Trophoblast cell (in vitro differentiated cells and primary cell): Measurements from ENCODE around the gene ALOX15.

Source experiments
- DNase-seq, 2 donors: peaks; one replicate each; pipeline ENCODE4 v3.0.0-alpha.2; 2016
- H2AFZ ChIP-seq: 2 replicates; pipeline ENCODE4 v1.6.1; 2013; ENCODE audit warnings: low read length, moderate library complexity, mild to moderate bottlenecking; ENCODE audit not compliant: insufficient read depth, poor library complexity
- H2AK5ac ChIP-seq: 2 replicates; pipeline ENCODE4 v1.6.1; 2013; ENCODE audit warnings: mild to moderate bottlenecking, low read length
- H2BK120ac ChIP-seq: 2 replicates; pipeline ENCODE4 v1.6.1; 2013; ENCODE audit warnings: low read length, mild to moderate bottlenecking, moderate library complexity; ENCODE audit not compliant: insufficient read depth, poor library complexity
- H2BK12ac ChIP-seq: 2 replicates; pipeline ENCODE4 v1.6.1; 2013; ENCODE audit warnings: mild to moderate bottlenecking, low read length, moderate library complexity
- H2BK5ac ChIP-seq: 2 replicates; pipeline ENCODE4 v1.6.1; 2013; ENCODE audit warnings: low read length, low read depth, moderate library complexity, mild to moderate bottlenecking; ENCODE audit not compliant: poor library complexity
- H3K14ac ChIP-seq: 2 replicates; pipeline ENCODE4 v1.6.1; 2013; ENCODE audit warnings: mild to moderate bottlenecking, low read length
- H3K18ac ChIP-seq: 2 replicates; pipeline ENCODE4 v1.6.1; 2013; ENCODE audit warnings: mild to moderate bottlenecking, low read length
- H3K23ac ChIP-seq: 2 replicates; pipeline ENCODE4 v1.6.1; 2013; ENCODE audit warnings: low read length
- H3K27ac ChIP-seq: 2 replicates; pipeline ENCODE4 v1.5.1; 2013; ENCODE audit warnings: low read depth, mild to moderate bottlenecking, inconsistent platforms, low read length, moderate library complexity
- H3K27me3 ChIP-seq: 2 replicates; pipeline ENCODE4 v1.6.1; 2013; ENCODE audit warnings: inconsistent platforms, mild to moderate bottlenecking, low read length, moderate library complexity; ENCODE audit not compliant: insufficient read depth
- H3K36me3 ChIP-seq, 2 experiments: 1 replicate in 1 of 2; 2 replicates in 1 of 2; pipeline ENCODE4 v1.6.1; 2013; ENCODE audit warnings: low read length in 2 of 2, mild to moderate bottlenecking in 2 of 2, moderate library complexity in 1 of 2; ENCODE audit not compliant: insufficient read depth in 2 of 2, control insufficient read depth in 1 of 2
- H3K4ac ChIP-seq: 2 replicates; pipeline ENCODE4 v1.6.1; 2013; ENCODE audit warnings: low read depth, mild to moderate bottlenecking, low read length, moderate library complexity
- H3K4me1 ChIP-seq, 2 experiments: 1 replicate in 1 of 2; 2 replicates in 1 of 2; pipeline ENCODE4 v1.6.1; 2013; ENCODE audit warnings: low read length in 2 of 2, mild to moderate bottlenecking in 2 of 2, moderate library complexity in 1 of 2; ENCODE audit not compliant: insufficient read depth in 2 of 2, control insufficient read depth in 1 of 2
- H3K4me2 ChIP-seq: 2 replicates; pipeline ENCODE4 v1.6.1; 2013; ENCODE audit warnings: inconsistent platforms, mild to moderate bottlenecking, low read length, moderate library complexity
- H3K4me3 ChIP-seq: 2 replicates; pipeline ENCODE4 v1.5.1; 2013; ENCODE audit warnings: mild to moderate bottlenecking, low read depth, low read length, inconsistent platforms
- H3K79me1 ChIP-seq: one replicate; pipeline ENCODE4 v1.6.1; 2013; ENCODE audit warnings: low read length
- H3K79me2 ChIP-seq: 2 replicates; pipeline ENCODE4 v1.6.1; 2013; ENCODE audit warnings: low read length, mild to moderate bottlenecking; ENCODE audit not compliant: control insufficient read depth, insufficient read depth, poor library complexity
- H3K9ac ChIP-seq: 2 replicates; pipeline ENCODE4 v1.6.1; 2013; ENCODE audit warnings: mild to moderate bottlenecking, low read length
- H3K9me3 ChIP-seq: 2 replicates; pipeline ENCODE4 v1.6.1; 2013; ENCODE audit warnings: low read depth, mild to moderate bottlenecking, control low read depth, inconsistent platforms, low read length; ENCODE audit not compliant: insufficient read depth
- H4K12ac ChIP-seq: 2 replicates; pipeline ENCODE4 v1.6.1; 2013; ENCODE audit warnings: low read depth, mild to moderate bottlenecking, low read length, moderate library complexity
- H4K8ac ChIP-seq: 2 replicates; pipeline ENCODE4 v1.6.1; 2013; ENCODE audit warnings: low read depth, mild to moderate bottlenecking, low read length, moderate library complexity
- H4K91ac ChIP-seq: one replicate; pipeline ENCODE4 v1.6.1; 2013; ENCODE audit warnings: low read depth, mild to moderate bottlenecking, low read length, moderate library complexity
- WGBS: extraction: QIAGEN DNeasy Blood & Tissue Kit; methylation state at CpG from one replicate; pipeline ENCODE4 v1.1.7; 2013; ENCODE audit warnings: missing lambda C conversion rate; ENCODE audit not compliant: insufficient read length, insufficient coverage; ENCODE audit errors: extremely low coverage; 5-methylcytosine and 5-hydroxymethylcytosine counted together

Gene ALOX15

DNA sequence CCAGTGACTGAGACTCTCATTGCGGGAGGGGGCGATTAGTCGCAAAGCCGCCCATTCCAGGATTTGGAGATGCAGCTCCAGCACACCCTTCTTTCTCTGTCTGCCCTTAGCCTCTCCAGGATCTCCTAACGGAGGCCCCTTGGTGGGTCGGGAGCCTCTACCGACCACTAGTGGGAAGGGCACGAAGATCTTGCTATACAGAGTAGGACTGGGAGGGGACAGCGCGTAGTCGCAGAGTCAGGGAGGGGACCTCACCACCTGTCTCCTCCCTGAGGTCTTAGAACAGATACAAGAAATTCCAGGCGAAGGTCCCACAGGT is 57.7 kb downstream of the ALOX15 start:
- Histone ChIP-seq H3K9ac (no peak overlapping the region), H2BK12ac (peak overlapping the region; percentile 68), H3K23ac (no peak overlapping the region), H3K4me2 (peak overlapping the region; percentile 78), H3K14ac (peak overlapping the region; percentile 61), H3K9me3 (peaks cover 1% of the 10 kb centered on the region), H2AFZ (peak overlapping the region; percentile 40), H3K4ac (peak overlapping the region; percentile 87), H3K36me3 (no peaks in the 10 kb centered on the region), H2BK5ac (peak overlapping the region; percentile 69), H3K27ac (peak overlapping the region; percentile 24), H3K79me1 (peaks cover 36% of the 10 kb centered on the region), H2BK120ac (peak overlapping the region; percentile 85), H2AK5ac (no peak overlapping the region), H3K4me3 (peak overlapping the region; percentile 88), H4K91ac (peak overlapping the region; percentile 63), H3K79me2 (peaks cover 36% of the 10 kb centered on the region), H3K4me1 (peaks cover 37 to 57% of the 10 kb centered on the region in 2 experiments), H4K12ac (no peak overlapping the region), H3K18ac (peak overlapping the region; percentile 79), H4K8ac (peak overlapping the region; percentile 62), H3K27me3 (no peaks in the 10 kb centered on the region)
- DNase-seq: peak in 1 of 2 donors; percentile 24
- WGBS: no CpG with 5 or more reads among the region's 12 CpGs

DNA sequence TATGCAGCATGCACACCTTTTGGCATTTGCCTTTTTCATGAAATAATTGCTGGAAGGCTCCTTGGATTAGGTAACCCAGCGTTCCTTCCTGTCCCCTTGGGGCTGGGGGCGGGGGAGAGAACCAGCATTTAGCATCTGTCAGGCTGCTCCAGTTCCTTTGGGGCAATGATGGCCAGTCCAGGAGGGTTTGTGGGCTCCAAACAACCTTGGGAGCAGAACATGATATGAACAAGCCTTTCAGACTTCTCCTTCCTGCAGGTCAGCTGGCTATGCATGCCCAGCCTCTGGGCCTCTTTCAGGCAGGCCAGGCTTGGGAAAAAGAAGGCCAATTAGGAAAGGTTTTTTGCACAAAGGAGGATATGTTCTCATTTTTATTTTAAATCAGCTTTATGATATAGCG is 58.3 kb downstream of the ALOX15 start:
- no CpG with 5 or more reads among the region's 3 CpGs for WGBS
- H4K8ac ChIP-seq: no peak overlapping the region
- no peak overlapping the region for H3K23ac ChIP-seq
- H3K9me3 ChIP-seq: peaks cover 1% of the 10 kb centered on the region
- H2BK120ac ChIP-seq: no peak overlapping the region
- no peak overlapping the region for H3K9ac ChIP-seq
- H3K27me3 ChIP-seq: no peaks in the 10 kb centered on the region
- H3K27ac ChIP-seq: no peak overlapping the region
- H3K79me1 ChIP-seq: peaks cover 31% of the 10 kb centered on the region
- no peak overlapping the region for H3K4ac ChIP-seq
- H4K91ac ChIP-seq: peak overlapping the region; percentile 2
- H3K18ac ChIP-seq: no peak overlapping the region
- H3K4me3 ChIP-seq: no peak overlapping the region
- DNase-seq: no peak
- H3K14ac ChIP-seq: no peak overlapping the region
- H3K79me2 ChIP-seq: peaks cover 31% of the 10 kb centered on the region
- H2AK5ac ChIP-seq: no peak overlapping the region
- H2AFZ ChIP-seq: no peak overlapping the region
- no peak overlapping the region for H4K12ac ChIP-seq
- H2BK5ac ChIP-seq: no peak overlapping the region
- H3K4me1 ChIP-seq: peaks cover 32 to 51% of the 10 kb centered on the region in 2 experiments
- H3K4me2 ChIP-seq: no peak overlapping the region
- no peak overlapping the region for H2BK12ac ChIP-seq
- no peaks in the 10 kb centered on the region for H3K36me3 ChIP-seq

DNA sequence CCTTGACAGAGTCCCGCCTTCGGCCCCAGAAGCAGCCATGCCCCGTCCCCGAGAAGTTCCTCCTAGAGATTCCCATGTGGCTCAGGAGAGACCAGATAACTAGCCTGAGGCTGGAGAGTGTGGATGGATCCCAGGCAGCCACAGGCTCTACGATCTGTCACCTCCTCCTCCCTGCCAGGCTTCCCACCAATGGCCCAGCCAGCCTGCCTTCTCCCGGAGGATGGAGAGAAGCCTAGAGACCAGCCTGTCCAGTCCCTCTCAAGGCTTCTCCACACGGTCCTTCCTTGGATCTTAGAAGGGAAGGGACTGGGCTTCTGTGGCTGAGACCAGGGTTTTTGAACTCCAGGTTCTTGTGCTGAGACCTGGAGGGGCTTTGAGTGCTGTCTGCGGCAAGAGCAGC is 58.8 kb downstream of the ALOX15 start:
- Histone ChIP-seq H3K9ac (no peak overlapping the region), H3K27ac (no peak overlapping the region), H4K91ac (peak overlapping the region; percentile 2), H2BK120ac (no peak overlapping the region), H3K14ac (no peak overlapping the region), H3K27me3 (no peaks in the 10 kb centered on the region), H3K4me3 (no peak overlapping the region), H3K9me3 (peaks cover 1% of the 10 kb centered on the region), H2AK5ac (no peak overlapping the region), H3K36me3 (no peaks in the 10 kb centered on the region), H4K8ac (no peak overlapping the region), H3K79me2 (peaks cover 30% of the 10 kb centered on the region), H3K23ac (no peak overlapping the region), H2BK5ac (no peak overlapping the region), H3K4me1 (peaks cover 30 to 49% of the 10 kb centered on the region in 2 experiments), H3K79me1 (peaks cover 28% of the 10 kb centered on the region), H3K18ac (no peak overlapping the region), H3K4me2 (no peak overlapping the region), H2AFZ (no peak overlapping the region), H2BK12ac (no peak overlapping the region), H3K4ac (no peak overlapping the region), H4K12ac (no peak overlapping the region)
- WGBS: no CpG with 5 or more reads among the region's 8 CpGs
- DNase-seq: no peak

DNA sequence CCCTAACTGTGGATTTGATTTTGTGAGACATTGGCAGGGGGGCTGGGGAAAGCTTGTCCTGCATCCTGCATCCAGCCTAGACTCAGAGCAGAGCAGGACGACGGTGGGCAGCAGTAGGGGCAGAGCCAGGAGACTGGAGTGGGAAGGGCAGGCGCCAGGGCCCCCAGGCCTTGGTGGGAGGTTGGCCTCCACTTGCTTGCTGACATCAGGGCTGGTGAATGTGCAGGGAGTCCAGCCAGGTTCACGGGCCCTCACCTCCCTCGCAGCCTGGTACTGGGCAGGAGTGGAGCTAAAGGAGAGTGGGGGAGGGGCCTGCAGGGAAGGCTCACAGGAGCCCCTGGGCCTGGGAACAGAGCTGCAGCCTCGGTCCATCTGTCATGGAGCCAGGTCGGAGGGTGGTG is 59.4 kb downstream of the ALOX15 start:
- H3K79me1 ChIP-seq: peaks cover 28% of the 10 kb centered on the region
- H3K18ac ChIP-seq: no peak overlapping the region
- H3K27ac ChIP-seq: no peak overlapping the region
- H2AK5ac ChIP-seq: no peak overlapping the region
- no peak overlapping the region for H3K4me3 ChIP-seq
- H4K91ac ChIP-seq: peak overlapping the region; percentile 1
- H3K4me1 ChIP-seq: peaks cover 31 to 47% of the 10 kb centered on the region in 2 experiments
- peaks cover 28% of the 10 kb centered on the region for H3K79me2 ChIP-seq
- H4K8ac ChIP-seq: no peak overlapping the region
- no peak overlapping the region for H3K9ac ChIP-seq
- DNase-seq: no peak
- no peak overlapping the region for H3K14ac ChIP-seq
- H2BK5ac ChIP-seq: no peak overlapping the region
- H3K9me3 ChIP-seq: peaks cover 1% of the 10 kb centered on the region
- no peak overlapping the region for H2AFZ ChIP-seq
- no peak overlapping the region for H2BK12ac ChIP-seq
- no peaks in the 10 kb centered on the region for H3K27me3 ChIP-seq
- no peak overlapping the region for H3K23ac ChIP-seq
- H3K4ac ChIP-seq: no peak overlapping the region
- no peak overlapping the region for H3K4me2 ChIP-seq
- H2BK120ac ChIP-seq: no peak overlapping the region
- H3K36me3 ChIP-seq: no peaks in the 10 kb centered on the region
- no CpG with 5 or more reads among the region's 7 CpGs for WGBS
- H4K12ac ChIP-seq: no peak overlapping the region
